Stimulated activated CD8-positive, alpha-beta memory T cell treated with anti-CD3 and anti-CD28 coated beads, Interleukin-15, amount 100 ng/mL, for 48 hours (primary cell): ENCODE data around the gene TNFRSF4.

Source experiments
- DNase-seq, 2 donors: peaks; one replicate each; pipeline ENCODE4 v3.0.0-alpha.2; 2020; ENCODE audit warnings: low read depth in 2 of 2

TNFRSF4 gene

GRCh38 chr1:1169429-1170214, 44.3 kb downstream of the TNFRSF4 start:
- DNase-seq = no peak

- no peak for DNase-seq
Observed at GRCh38 chr1:1168451-1169411, 45.2 kb downstream of the TNFRSF4 start.

GRCh38 chr1:1167841-1168450, 46.0 kb downstream of the TNFRSF4 start:
- no peak for DNase-seq

GRCh38 chr1:1167398-1167821, 46.5 kb downstream of the TNFRSF4 start:
- no peak for DNase-seq

GRCh38 chr1:1166642-1167397, 47.1 kb downstream of the TNFRSF4 start:
- DNase-seq = no peak

- DNase-seq = no peak
Observed at GRCh38 chr1:1165900-1166421, 48.0 kb downstream of the TNFRSF4 start.

- DNase-seq = no peak
Observed at GRCh38 chr1:1165485-1165884, 48.5 kb downstream of the TNFRSF4 start.

- DNase-seq = no peak
Observed at GRCh38 chr1:1164701-1165451, 49.1 kb downstream of the TNFRSF4 start.

- no peak for DNase-seq
Observed at GRCh38 chr1:1164361-1164700, 49.6 kb downstream of the TNFRSF4 start.

- DNase-seq = no peak
Observed at GRCh38 chr1:1163538-1164070, 50.3 kb downstream of the TNFRSF4 start.

- no peak for DNase-seq
Observed at GRCh38 chr1:1162597-1163537, 51.1 kb downstream of the TNFRSF4 start.

GRCh38 chr1:1161683-1162079, 52.3 kb downstream of the TNFRSF4 start:
- DNase-seq = no peak
